Measurements from ENCODE around the gene IL27RA.

DNA sequence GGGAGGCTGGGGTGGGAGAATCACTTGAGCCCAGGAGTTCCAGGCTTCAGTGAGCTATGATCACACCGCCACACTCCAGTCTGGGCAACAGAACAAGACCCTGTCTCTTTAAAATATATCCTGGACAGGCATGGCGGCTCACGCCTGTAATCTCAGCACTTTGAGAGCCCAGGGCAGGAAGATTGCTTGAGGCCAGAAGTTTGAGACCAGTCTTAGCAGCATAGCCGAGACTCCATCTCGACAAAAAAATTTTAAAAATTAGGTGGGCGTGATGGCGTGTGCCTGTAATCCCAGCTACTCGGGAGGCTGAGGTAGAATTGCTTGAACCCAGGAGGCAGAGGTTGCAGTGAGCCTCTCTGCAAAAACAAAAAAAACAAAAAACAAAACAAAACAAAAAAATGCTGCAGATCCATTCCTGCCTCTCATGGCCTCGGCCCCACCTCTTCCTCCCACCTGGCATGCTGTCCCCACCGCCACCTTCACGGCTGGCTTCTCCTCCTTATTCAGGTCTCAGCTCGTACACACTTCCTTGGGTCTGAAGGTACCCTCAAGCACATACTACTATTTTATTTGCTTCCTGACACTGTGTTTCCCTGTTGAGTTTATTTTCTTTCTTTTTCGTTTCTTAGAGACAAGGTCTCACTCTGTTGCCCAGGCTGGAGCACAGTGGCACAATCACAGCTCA lies 30.7 kb upstream of the IL27RA start:
- TF ChIP-seq, protein P1, sequence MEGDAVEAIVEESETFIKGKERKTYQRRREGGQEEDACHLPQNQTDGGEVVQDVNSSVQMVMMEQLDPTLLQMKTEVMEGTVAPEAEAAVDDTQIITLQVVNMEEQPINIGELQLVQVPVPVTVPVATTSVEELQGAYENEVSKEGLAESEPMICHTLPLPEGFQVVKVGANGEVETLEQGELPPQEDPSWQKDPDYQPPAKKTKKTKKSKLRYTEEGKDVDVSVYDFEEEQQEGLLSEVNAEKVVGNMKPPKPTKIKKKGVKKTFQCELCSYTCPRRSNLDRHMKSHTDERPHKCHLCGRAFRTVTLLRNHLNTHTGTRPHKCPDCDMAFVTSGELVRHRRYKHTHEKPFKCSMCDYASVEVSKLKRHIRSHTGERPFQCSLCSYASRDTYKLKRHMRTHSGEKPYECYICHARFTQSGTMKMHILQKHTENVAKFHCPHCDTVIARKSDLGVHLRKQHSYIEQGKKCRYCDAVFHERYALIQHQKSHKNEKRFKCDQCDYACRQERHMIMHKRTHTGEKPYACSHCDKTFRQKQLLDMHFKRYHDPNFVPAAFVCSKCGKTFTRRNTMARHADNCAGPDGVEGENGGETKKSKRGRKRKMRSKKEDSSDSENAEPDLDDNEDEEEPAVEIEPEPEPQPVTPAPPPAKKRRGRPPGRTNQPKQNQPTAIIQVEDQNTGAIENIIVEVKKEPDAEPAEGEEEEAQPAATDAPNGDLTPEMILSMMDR (IDR thresholded peaks at IDR 0.05) = no peak
- TF ChIP-seq EP300 (IDR thresholded peaks at IDR 0.05) = no peak
- TF ChIP-seq POLR2A (IDR thresholded peaks at IDR 0.05) = no peak
- no peak for TF ChIP-seq POLR2AphosphoS5 (IDR thresholded peaks at IDR 0.05)

Measured in stomach (tissue), 4 donors.